Measurements from ENCODE around the gene CERK.
"Not testable (repeated sequence)": the region's sequence is repeated elsewhere in the genome, so short reads cannot be mapped to it uniquely, and the experiment has no call there.

The CERK gene

GRCh38 chr22:46737976-46738646 lies at the start of gene CERK:
Gene CERK (minus strand): TSS chr22:46738252. CDS start chr22:46738148, 104 bp downstream.
- peak in 1 of 2 experiments; percentile 20 for DNase-seq

- no peak for DNase-seq
Measured at GRCh38 chr22:46783721-46784120, 45.7 kb upstream of the CERK start.

GRCh38 chr22:46782200-46782599 lies 44.1 kb upstream of the CERK start:
- not testable (repeated sequence) for DNase-seq

GRCh38 chr22:46781291-46781690 lies 43.2 kb upstream of the CERK start:
- DNase-seq, result no peak

GRCh38 chr22:46780453-46780852 lies 42.4 kb upstream of the CERK start:
- no peak for DNase-seq

- DNase-seq, result no peak
Measured at GRCh38 chr22:46779651-46780050, 41.6 kb upstream of the CERK start.

- DNase-seq, result no peak
Measured at GRCh38 chr22:46779023-46779422, 41.0 kb upstream of the CERK start.

GRCh38 chr22:46777609-46777970 lies 39.5 kb upstream of the CERK start:
- DNase-seq, result no peak

GRCh38 chr22:46776876-46777608 lies 39.0 kb upstream of the CERK start:
- no peak for DNase-seq

GRCh38 chr22:46775850-46776826 lies 38.1 kb upstream of the CERK start:
- DNase-seq, result no peak

GRCh38 chr22:46774980-46775849 lies 37.2 kb upstream of the CERK start:
- DNase-seq, result no peak

GRCh38 chr22:46774253-46774979 lies 36.4 kb upstream of the CERK start:
- no peak for DNase-seq

- DNase-seq, result no peak
Measured at GRCh38 chr22:46773076-46773475, 35.0 kb upstream of the CERK start.

GRCh38 chr22:46770726-46771125 lies 32.7 kb upstream of the CERK start:
- DNase-seq, result no peak

GRCh38 chr22:46770151-46770641 lies 32.1 kb upstream of the CERK start:
- no peak for DNase-seq

- no peak for DNase-seq
Measured at GRCh38 chr22:46769706-46770105, 31.7 kb upstream of the CERK start.

- peak; percentile 91 to 96 for DNase-seq
Measured at GRCh38 chr22:46769191-46769675, 31.2 kb upstream of the CERK start.

- no peak for DNase-seq
Measured at GRCh38 chr22:46767249-46767985, 29.4 kb upstream of the CERK start.

GRCh38 chr22:46766611-46767010 lies 28.6 kb upstream of the CERK start:
- no peak for DNase-seq

GRCh38 chr22:46764779-46765485 lies 26.9 kb upstream of the CERK start:
- DNase-seq, result no peak

All from cerebellar nuclear complex (tissue), 1 donor.